PFSK-1 (cell line): Measurements from ENCODE around the gene CTIF.

Source experiments
- FOXP2 ChIP-seq: optimal IDR thresholded peaks from 2 replicates; pipeline ENCODE3; 2011; ENCODE audit warnings: borderline replicate concordance, control low read depth, inconsistent platforms; ENCODE audit not compliant: insufficient read depth; ENCODE audit errors: extremely low read length, extremely low read depth
- POLR2AphosphoS5 ChIP-seq: IDR thresholded peaks from 2 replicates; pipeline ENCODE4 v1.6.1; 2012; ENCODE audit warnings: low read depth, mild to moderate bottlenecking, control low read depth, low read length, moderate library complexity
- REST ChIP-seq, 2 experiments: IDR thresholded peaks; 2 replicates each; pipeline versions ENCODE4 v1.6.1 to v1.8.0; 2011 to 2012; ENCODE audit warnings: low read depth in 2 of 2, low read length in 2 of 2, control low read depth in 1 of 2, inconsistent platforms in 1 of 2, mild to moderate bottlenecking in 1 of 2, moderate library complexity in 1 of 2; ENCODE audit not compliant: insufficient read depth in 1 of 2
- SIN3A ChIP-seq: IDR thresholded peaks from 2 replicates; pipeline ENCODE4 v1.6.1; 2012; ENCODE audit warnings: mild to moderate bottlenecking, low read length, moderate library complexity, borderline replicate concordance; ENCODE audit not compliant: insufficient read depth
- TAF1 ChIP-seq: IDR thresholded peaks from 2 replicates; pipeline ENCODE4 v1.6.1; 2012; ENCODE audit warnings: low read length, control low read depth, borderline replicate concordance; ENCODE audit not compliant: insufficient read depth

DNA sequence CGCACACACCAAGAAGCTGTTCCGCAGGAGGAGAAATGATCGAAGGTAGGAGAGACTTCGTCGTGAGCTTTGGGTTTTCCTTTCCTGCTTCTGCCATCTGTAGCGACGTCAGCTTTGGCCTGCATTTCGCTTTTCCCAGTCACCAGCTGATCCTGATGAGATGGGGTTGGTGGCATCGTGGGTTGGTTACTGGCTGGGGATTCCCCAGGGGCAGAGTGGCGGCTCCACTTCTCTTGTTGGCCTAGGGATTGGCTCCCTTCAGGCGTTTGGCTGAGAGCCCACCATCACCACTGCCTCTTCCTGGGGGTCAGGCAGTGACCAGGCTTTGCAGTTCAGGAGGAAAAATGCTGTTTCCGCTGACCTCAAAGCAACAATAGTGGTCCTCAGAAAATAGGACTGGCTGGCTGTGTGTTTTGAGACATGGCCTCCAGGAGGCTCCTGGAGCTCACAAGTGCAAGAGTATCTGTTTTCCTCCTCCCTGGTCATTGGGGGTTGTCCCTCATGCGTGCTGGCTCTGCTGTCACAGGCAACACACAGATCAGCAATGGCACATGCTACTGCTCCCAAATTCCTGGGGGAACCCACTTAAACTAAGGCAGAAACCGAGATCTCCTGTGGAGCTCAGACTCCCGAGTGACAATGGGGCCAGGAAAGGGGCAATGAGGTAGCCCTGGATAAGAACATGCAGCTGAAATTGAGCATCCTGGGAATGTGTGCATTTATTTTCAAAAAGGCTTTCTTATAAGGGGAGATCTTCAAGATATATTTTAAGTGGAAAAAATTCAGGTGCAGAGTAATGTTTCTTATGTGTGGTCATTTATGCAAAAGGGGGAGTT, 173.0 kb downstream of the CTIF start:
- TF ChIP-seq REST (IDR thresholded peaks at IDR 0.05; ENCODE audit: insufficient read depth in 1 of 2, low read depth in 2 of 2, low read length in 2 of 2) (no peak), TAF1 (no peak), POLR2AphosphoS5 (no peak), FOXP2 (no peak), SIN3A (no peak)
